Skeletal muscle satellite cell (primary cell): ENCODE data around the gene RNF141.

Source experiments
- H3K27me3 ChIP-seq: 2 replicates; pipeline ENCODE4 v1.7.0; 2013; ENCODE audit warnings: low read length; ENCODE audit not compliant: control insufficient read depth, insufficient read depth
- H3K36me3 ChIP-seq: 2 replicates; pipeline ENCODE4 v1.7.0; 2013; ENCODE audit warnings: mild to moderate bottlenecking, control low read depth, low read length; ENCODE audit not compliant: insufficient read depth
- H3K4me1 ChIP-seq: 2 replicates; pipeline ENCODE4 v1.7.0; 2013; ENCODE audit warnings: low read length; ENCODE audit not compliant: control insufficient read depth, insufficient read depth
- H3K4me2 ChIP-seq: 2 replicates; pipeline ENCODE4 v1.7.0; 2013; ENCODE audit warnings: mild to moderate bottlenecking, low read length
- H3K4me3 ChIP-seq: 2 replicates; pipeline ENCODE4 v1.7.0; 2013; ENCODE audit warnings: low read length
- H3K9ac ChIP-seq: 2 replicates; pipeline ENCODE4 v1.7.0; 2013; ENCODE audit warnings: mild to moderate bottlenecking, low read depth, low read length, moderate library complexity
- H3K9me3 ChIP-seq: replicated peaks from 2 replicates; pipeline ENCODE4 v1.7.0; 2013; ENCODE audit warnings: mild to moderate bottlenecking, control low read depth, low read length

Gene RNF141

GRCh38 chr11:10476342-10476741, 64.6 kb downstream of the RNF141 start:
- Histone ChIP-seq H3K9me3 (no peaks in the 10 kb centered on the region), H3K36me3 (peaks cover 13% of the 10 kb centered on the region), H3K4me2 (no peak overlapping the region), H3K4me3 (no peak overlapping the region), H3K27me3 (no peaks in the 10 kb centered on the region), H3K9ac (no peak overlapping the region), H3K4me1 (peaks cover 3% of the 10 kb centered on the region)

GRCh38 chr11:10474551-10474950, 66.4 kb downstream of the RNF141 start:
- Histone ChIP-seq H3K4me2 (no peak overlapping the region), H3K36me3 (peaks cover 7% of the 10 kb centered on the region), H3K9ac (no peak overlapping the region), H3K4me3 (no peak overlapping the region), H3K27me3 (no peaks in the 10 kb centered on the region), H3K9me3 (no peaks in the 10 kb centered on the region), H3K4me1 (peaks cover 3% of the 10 kb centered on the region)

- no peak overlapping the region for H3K4me2 ChIP-seq
- H3K9ac ChIP-seq: no peak overlapping the region
- H3K4me1 ChIP-seq: no peaks in the 10 kb centered on the region
- H3K27me3 ChIP-seq: no peaks in the 10 kb centered on the region
- no peaks in the 10 kb centered on the region for H3K9me3 ChIP-seq
- no peak overlapping the region for H3K4me3 ChIP-seq
- peaks cover 7% of the 10 kb centered on the region for H3K36me3 ChIP-seq
Measured at GRCh38 chr11:10473371-10473770, 67.6 kb downstream of the RNF141 start.

DNA sequence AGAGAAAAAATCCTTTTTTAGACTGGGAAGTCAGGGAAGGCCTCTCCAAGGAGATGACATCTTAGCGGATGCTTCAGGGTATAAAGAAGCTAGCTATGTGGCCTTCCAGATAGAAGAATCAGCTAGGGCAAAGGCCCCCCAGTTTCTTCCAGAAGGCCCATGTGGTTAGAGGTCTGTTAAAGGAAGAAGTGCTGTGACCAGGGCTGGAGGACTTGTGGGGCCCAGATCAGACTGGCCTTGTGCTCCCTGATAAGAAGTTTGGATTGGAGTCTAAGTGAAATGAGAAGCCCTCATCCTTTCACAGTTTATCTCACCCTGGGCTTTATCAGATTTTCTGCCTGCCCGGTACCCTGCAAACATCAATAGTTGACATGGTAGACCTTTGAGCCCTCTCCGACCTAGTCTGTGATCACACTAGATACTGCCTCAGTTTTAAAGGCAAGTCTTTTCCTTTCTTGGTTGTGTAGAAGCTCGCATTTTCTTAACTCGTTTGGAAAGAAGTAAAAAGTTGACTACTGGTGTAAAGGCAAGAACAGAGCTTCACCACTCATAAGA, 78.2 kb downstream of the RNF141 start:
- Histone ChIP-seq H3K27me3 (no peaks in the 10 kb centered on the region), H3K9me3 (no peaks in the 10 kb centered on the region), H3K4me2 (no peak overlapping the region), H3K36me3 (peaks cover 36% of the 10 kb centered on the region), H3K9ac (no peak overlapping the region), H3K4me3 (no peak overlapping the region), H3K4me1 (no peaks in the 10 kb centered on the region)
